IPS DF 4.7 (cell line): Measurements from ENCODE around the gene CAAP1.
"Not testable (repeated sequence)": the region's sequence is repeated elsewhere in the genome, so short reads cannot be mapped to it uniquely, and the experiment has no call there.

Experiments used
- DNase-seq: peaks from one replicate; pipeline ENCODE4 v3.0.0-alpha.2; 2013; ENCODE audit warnings: low spot score; ENCODE audit errors: extremely low read depth

CAAP1 gene

GRCh38 chr9:26892251-26893029, at the start of gene CAAP1:
TSS of gene CAAP1 (minus strand) at chr9:26892802. CDS start at chr9:26892715, 87 bp downstream.
- peak; percentile 79 for DNase-seq

DNA sequence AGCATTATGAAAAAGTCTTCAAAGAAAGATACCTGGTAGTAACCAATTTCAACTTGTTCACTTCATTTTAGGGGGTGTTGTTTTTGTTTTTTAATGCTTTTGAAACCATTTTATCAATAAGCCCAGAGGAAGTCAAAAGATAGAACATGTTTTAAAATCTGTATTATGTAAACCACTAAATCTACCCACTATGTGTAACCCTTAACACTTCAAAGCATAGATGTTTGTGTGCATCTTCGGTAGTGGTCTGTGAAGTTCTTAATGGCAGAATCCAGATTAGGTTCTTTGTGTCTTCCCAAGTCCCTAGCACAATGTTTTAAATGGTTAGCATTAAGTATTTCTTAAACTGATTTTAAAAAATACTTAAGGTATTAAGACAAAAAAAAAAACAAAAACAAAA, 48.2 kb upstream of the CAAP1 start:
- DNase-seq = no peak

DNA sequence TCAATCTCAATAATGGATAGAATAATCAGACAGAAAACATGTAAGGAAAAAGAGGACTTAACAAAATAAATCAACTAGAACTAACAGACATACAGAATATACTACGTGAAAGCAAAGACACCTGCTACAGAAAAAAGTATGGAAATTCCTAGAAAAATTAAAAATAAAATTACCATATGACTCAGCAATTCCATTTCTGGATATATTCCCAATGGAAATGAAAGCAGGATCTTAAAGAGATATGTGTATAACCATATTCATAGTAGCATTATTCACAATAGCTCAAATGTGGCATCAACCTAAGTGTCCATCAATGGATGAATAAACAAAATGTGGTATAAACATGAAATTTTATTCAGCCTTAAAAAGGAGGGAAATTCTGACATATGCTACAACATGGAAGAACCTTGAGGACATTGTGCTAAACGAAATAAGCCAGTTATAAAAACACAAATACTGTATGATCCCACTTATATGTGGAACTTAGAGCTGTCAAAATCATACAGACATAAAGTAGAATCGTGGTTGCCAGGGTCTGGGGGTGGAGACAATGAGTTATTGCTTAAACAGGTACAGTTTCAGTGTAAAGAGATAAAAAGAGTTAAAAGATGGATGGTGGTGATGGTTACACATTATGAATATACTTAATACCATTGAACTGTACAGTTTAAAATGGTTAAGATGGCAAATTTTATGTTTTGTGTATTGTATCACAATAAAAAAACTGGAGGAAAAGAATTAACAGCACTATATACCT, 47.5 kb upstream of the CAAP1 start:
- DNase-seq = no peak

GRCh38 chr9:26937816-26938371, 45.3 kb upstream of the CAAP1 start:
- no peak for DNase-seq

DNA sequence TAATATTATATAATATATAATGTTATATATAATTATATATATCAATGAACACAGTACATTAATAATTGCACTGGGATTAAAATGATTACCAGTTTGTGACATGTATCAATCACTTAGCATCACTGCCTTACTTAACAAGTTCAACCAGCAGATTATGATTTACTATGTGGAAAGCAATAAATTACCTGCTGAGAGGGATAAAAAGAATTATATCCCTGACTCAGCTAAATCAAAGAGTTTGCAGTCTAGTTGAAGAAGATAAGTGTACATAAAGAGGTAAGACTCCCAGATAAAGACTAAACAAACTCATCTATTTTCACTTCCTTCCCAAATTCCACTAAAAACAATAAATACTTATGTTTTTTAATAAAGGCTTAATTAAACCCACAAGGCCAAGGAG, 43.2 kb upstream of the CAAP1 start:
- no peak for DNase-seq

DNA sequence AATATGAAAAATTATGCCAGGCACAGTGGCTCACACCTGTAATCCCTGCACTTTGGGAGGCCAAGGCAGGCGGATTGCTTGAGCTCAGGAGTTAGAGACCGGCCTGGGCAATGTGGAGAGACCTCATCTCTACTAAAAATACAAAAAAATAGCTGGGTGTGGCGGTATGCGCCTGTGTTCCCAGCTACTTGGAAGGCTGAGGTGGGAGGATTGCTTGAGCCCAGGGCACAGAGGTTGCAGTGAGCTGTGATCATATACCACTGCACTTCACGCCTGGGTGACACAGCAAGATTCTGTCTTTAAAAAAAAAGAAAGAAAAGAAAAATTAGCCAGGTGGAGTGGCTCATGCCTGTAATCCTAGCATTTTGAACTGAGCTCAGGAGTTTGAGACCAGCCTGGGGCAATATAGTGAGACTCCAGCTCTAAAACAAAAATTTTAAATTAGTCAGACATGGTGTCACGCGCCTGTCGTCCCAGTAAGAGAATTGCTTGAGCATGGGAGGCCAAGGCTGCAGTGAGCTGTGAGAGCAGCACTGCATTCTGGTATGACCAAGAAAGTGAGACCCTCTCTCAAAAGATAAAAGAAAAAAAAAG, 36.4 kb upstream of the CAAP1 start:
- DNase-seq = no peak

- DNase-seq = no peak
These were observed 33.0 kb upstream of the CAAP1 start for GRCh38 chr9:26925609-26926008.

GRCh38 chr9:26919698-26920097, 27.1 kb upstream of the CAAP1 start:
- DNase-seq = no peak

DNA sequence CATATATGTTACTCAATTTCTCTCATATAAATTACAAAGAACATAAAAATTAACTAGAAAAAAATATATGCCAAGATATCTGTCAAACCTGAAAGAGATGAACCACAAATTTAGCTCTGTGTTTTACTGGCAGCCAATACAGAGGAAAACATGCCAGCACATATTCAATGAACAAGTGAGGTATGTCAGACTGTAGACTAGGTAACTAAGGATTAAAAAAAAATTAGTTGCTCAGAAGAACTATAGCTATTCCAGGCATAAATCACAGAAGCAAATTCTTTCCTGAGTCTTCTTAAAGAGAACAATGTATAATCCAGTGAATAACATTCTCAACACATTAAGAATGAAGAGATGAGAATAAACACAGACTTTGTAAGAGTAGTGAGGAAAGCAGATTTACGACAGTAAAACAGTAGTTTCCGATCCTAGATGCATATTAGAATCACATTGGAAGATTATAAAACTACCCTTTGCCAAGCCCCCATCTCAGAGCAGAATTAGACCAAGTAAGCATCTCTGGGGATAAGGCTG, 20.6 kb upstream of the CAAP1 start:
- no peak for DNase-seq

- no peak for DNase-seq
These were observed 12.1 kb upstream of the CAAP1 start for GRCh38 chr9:26904671-26905070.

DNA sequence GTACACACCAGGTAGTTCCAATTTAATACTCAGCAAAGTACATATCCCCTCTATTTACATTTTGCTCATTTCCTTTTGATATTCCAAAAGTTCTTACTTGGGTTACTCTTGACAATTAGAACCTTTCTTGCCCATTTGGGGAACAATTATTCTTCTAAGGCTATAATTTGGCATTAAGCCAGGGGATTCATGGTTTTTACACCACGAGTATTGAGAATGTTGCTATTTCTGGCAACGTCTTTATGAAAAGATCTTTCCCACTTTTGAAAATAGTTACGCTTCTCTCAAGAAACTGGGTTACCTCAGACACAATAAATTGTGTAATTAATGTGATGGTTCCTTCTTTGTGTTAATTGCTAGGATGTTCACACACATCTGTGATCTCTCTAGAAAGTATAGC, 11.5 kb upstream of the CAAP1 start:
- DNase-seq = no peak

DNA sequence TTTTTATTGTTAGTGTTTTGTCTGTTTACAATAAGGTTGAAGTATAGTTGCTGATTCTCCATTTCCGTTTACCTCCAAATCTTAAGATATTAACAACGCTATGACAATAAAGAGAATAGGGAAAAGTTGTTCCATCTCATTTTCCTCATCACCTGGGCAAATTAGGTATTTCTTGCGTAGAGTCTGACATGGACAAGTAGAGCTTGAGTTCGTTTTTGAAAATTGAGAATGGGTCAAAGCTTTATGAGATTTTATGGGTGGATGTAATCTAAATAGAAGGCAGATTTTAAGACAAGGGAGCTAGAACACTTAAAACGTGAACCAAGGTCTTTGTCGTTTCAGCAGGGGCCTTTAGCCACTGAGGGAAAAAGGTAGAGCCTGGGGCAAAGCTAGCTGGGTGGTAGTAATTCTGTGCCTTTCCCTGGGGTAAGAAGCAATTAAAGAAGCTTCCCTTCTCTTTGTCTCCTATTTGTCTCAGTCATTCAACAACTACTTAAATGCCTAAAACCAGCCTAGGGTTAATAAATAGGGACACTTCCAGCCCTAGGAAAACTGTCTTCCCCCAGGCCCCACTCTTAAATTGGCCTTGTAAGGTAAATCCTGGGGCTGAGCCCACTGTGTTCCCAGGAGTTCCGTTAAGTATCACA, 551 bp upstream of the CAAP1 start:
- DNase-seq = no peak

DNA sequence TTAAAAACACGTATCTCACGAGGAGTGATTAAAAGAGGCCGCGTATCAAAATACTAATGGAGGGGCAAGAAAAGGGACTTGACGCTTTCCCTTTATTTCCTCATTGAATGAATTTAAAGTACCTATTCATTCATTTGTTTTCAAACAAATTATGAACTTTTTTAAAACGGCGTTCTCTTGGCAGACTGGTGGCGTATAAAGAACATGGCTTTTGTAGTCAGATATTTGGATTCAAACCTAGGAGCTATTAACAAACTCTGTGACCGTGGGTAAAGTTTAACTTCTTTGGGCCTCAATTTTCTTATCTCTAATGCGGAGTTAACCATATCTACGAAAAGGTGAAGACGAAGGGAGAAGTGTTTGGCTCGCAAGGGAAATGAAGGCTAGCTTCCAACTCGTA, 876 bp downstream of the CAAP1 start:
- DNase-seq = no peak

- no peak for DNase-seq
These were observed 4.3 kb downstream of the CAAP1 start for GRCh38 chr9:26888271-26888670.

- DNase-seq = no peak
These were observed 10.4 kb downstream of the CAAP1 start for GRCh38 chr9:26882154-26882553.

- DNase-seq = no peak
These were observed 12.3 kb downstream of the CAAP1 start for GRCh38 chr9:26880262-26880661.

GRCh38 chr9:26875155-26875554, 17.4 kb downstream of the CAAP1 start:
- DNase-seq = not testable (repeated sequence)

DNA sequence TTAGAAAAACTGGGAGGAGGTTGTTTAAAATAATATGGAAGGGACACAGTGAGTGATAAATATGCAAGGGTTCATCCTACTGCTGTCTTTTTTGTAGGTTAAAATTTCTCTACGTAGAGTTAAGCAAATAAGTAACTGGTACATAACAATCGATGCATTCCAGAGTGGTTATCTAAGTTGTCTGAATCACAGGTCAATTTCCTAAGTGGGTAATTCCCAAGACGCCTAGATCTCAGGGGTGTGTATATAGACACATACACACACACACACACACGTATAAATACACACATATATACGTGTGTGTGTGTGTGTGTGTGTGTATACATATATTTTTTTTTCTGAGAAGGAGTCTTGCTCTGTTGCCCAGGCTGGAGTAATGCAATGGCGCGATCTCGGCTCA, 22.3 kb downstream of the CAAP1 start:
- no peak for DNase-seq

GRCh38 chr9:26863074-26863473, 29.5 kb downstream of the CAAP1 start:
- no peak for DNase-seq

GRCh38 chr9:26856413-26857032, 36.1 kb downstream of the CAAP1 start:
- peak; percentile 76 for DNase-seq

GRCh38 chr9:26850995-26851394, 41.6 kb downstream of the CAAP1 start:
- DNase-seq = no peak
